IPS-20b (cell line): ENCODE results near the gene CPM.

Experiments used
- H3K27ac ChIP-seq: one replicate; pipeline ENCODE4 v1.5.1; 2013; ENCODE audit warnings: low read length
- H3K27me3 ChIP-seq: 2 replicates; pipeline ENCODE4 v1.6.1; 2013; ENCODE audit warnings: mild to moderate bottlenecking, low read length, inconsistent platforms; ENCODE audit not compliant: insufficient read depth
- H3K36me3 ChIP-seq: 2 replicates; pipeline ENCODE4 v1.6.1; 2013; ENCODE audit warnings: low read depth, mild to moderate bottlenecking, inconsistent platforms, low read length, moderate library complexity; ENCODE audit not compliant: insufficient read depth
- H3K4me1 ChIP-seq: 2 replicates; pipeline ENCODE4 v1.6.1; 2013; ENCODE audit warnings: mild to moderate bottlenecking, control low read depth, inconsistent platforms, low read length, moderate library complexity; ENCODE audit not compliant: insufficient read depth
- H3K4me3 ChIP-seq: 2 replicates; pipeline ENCODE4 v1.5.1; 2013; ENCODE audit warnings: mild to moderate bottlenecking, low read length, inconsistent platforms
- H3K9ac ChIP-seq: 2 replicates; pipeline ENCODE4 v1.6.1; 2013; ENCODE audit warnings: low read depth, mild to moderate bottlenecking, inconsistent platforms, low read length, moderate library complexity
- H3K9me3 ChIP-seq: 2 replicates; pipeline ENCODE4 v1.6.1; 2013; ENCODE audit warnings: mild to moderate bottlenecking, low read depth, low read length, inconsistent platforms; ENCODE audit not compliant: insufficient read depth

Gene CPM

DNA sequence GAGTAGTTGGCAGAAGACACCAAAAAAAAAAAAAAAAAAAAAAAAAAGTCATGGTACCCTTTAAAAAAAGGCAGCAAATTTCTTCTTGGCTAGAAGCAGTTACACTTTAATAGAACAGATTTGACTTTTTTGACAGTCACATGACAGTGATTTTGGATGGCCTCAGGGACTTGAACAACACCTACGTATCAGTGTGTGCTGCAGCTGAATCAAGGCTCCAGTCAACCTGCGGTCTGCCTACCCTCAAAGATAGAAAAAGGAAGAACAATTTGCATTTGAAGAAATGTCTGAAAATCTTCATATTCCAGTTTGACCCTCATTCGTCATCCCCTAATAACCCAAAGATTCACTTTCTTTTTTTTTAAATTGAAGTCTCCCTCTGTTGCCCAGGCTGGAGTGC is 71.1 kb downstream of the CPM start:
- H3K27ac ChIP-seq, result no peak overlapping the region
- H3K9me3 ChIP-seq, result no peaks in the 10 kb centered on the region
- no peak overlapping the region for H3K9ac ChIP-seq
- no peaks in the 10 kb centered on the region for H3K36me3 ChIP-seq
- H3K4me3 ChIP-seq, result no peak overlapping the region
- H3K4me1 ChIP-seq, result no peaks in the 10 kb centered on the region
- H3K27me3 ChIP-seq, result no peaks in the 10 kb centered on the region

DNA sequence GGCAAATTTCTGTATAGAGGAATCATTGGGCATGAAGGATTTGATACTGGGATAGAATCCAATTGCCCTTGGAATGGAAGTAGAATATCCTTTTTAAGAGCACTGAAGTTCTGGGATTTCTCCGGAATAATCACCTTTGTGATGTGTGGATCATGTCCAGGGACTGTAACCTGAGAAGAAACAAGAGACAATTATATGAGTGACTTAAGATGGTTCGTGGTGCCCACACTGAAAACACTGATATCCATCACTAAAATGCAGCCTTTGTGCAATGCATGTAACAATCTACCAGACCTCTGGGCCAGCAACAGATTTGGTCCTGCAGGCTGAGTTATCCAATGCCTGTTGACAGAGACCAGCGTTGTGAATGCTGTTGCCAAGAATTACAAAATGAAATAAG is 76.5 kb downstream of the CPM start:
- Histone ChIP-seq H3K36me3 (no peaks in the 10 kb centered on the region), H3K4me1 (no peaks in the 10 kb centered on the region), H3K9me3 (no peaks in the 10 kb centered on the region), H3K9ac (no peak overlapping the region), H3K27ac (no peak overlapping the region), H3K4me3 (no peak overlapping the region), H3K27me3 (no peaks in the 10 kb centered on the region)

DNA sequence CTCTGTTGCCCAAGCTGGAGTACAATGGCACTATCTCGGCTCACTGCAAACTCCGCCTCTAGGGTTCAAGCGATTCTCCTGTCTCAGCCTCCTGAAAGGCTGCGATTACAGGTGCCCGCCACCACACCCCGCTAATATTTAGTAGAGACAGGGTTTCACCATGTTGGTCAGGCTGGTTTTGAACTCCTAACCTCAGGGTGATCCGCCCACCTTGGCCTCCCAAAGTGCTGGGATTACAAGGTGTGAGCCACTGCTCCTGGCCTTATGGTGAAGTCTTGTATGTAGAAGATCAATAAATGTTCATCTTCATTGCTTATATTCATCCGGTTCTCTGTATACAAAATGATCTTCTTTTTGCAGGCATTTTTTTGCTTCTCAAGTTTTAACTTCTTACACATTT is 77.2 kb downstream of the CPM start:
- Histone ChIP-seq H3K9ac (no peak overlapping the region), H3K36me3 (no peaks in the 10 kb centered on the region), H3K4me1 (no peaks in the 10 kb centered on the region), H3K27me3 (no peaks in the 10 kb centered on the region), H3K4me3 (no peak overlapping the region), H3K27ac (no peak overlapping the region), H3K9me3 (no peaks in the 10 kb centered on the region)

DNA sequence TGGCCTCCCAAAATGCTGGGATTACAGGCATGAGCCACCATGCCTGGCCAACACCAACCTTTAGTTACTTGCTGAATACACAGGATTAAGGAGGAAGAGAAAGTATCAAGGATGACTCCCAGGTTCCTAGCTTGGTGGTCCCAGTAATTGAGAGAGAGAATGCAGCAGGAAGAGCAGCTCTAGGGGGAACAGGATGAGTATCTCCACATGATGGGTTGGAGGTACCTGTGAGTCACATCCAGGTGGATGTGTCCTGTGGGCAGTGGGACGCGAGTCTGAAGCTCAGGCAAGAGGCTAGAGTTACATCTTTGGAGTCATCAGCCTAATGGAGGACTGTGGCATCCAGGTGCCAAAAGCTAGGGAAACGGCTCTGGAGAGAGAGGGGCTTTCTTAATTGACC is 77.9 kb downstream of the CPM start:
- no peaks in the 10 kb centered on the region for H3K4me1 ChIP-seq
- no peaks in the 10 kb centered on the region for H3K36me3 ChIP-seq
- H3K27ac ChIP-seq, result no peak overlapping the region
- no peak overlapping the region for H3K9ac ChIP-seq
- H3K4me3 ChIP-seq, result no peak overlapping the region
- no peaks in the 10 kb centered on the region for H3K9me3 ChIP-seq
- H3K27me3 ChIP-seq, result no peaks in the 10 kb centered on the region

DNA sequence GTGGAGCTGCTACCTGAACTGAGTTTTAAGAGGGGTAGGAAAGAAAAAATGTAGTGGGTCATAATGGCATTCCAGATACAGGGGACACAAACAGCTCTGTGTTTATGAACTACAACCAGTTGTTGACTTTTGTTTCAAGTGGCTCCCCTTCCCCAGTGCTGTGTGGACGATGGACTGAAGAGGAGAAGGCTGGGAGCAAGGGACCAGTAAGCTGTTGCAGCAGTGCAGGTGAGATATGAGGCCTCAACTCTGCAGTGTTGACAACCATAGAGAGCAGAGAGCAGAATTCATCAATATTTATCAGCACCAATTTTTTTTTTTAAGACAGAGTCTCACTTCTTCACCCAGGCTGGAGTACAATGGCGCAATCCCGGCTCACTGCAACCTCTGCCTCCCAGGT is 78.4 kb downstream of the CPM start:
- no peaks in the 10 kb centered on the region for H3K9me3 ChIP-seq
- H3K9ac ChIP-seq, result no peak overlapping the region
- no peaks in the 10 kb centered on the region for H3K27me3 ChIP-seq
- H3K36me3 ChIP-seq, result no peaks in the 10 kb centered on the region
- no peak overlapping the region for H3K4me3 ChIP-seq
- no peaks in the 10 kb centered on the region for H3K4me1 ChIP-seq
- no peak overlapping the region for H3K27ac ChIP-seq

DNA sequence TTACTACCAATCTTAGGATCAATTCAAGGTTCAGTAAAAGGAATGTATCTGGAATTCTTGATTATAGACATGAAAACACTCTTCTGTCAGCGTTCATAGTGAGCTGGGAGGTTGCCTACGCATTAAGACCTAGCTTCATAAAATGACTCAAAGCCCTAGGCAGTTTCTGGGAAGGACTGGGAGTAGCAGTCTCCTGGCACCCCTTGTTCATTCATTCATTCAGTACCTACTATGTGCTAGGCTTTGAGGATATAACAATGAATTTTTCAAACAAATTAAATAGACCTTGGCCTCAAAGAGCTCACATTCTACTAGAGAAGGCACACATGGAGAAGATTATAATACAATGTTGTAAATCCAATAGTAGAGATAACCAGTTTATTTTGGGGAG is 78.9 kb downstream of the CPM start:
- Histone ChIP-seq H3K36me3 (no peaks in the 10 kb centered on the region), H3K4me3 (no peak overlapping the region), H3K27me3 (no peaks in the 10 kb centered on the region), H3K9ac (no peak overlapping the region), H3K4me1 (no peaks in the 10 kb centered on the region), H3K9me3 (no peaks in the 10 kb centered on the region), H3K27ac (no peak overlapping the region)

DNA sequence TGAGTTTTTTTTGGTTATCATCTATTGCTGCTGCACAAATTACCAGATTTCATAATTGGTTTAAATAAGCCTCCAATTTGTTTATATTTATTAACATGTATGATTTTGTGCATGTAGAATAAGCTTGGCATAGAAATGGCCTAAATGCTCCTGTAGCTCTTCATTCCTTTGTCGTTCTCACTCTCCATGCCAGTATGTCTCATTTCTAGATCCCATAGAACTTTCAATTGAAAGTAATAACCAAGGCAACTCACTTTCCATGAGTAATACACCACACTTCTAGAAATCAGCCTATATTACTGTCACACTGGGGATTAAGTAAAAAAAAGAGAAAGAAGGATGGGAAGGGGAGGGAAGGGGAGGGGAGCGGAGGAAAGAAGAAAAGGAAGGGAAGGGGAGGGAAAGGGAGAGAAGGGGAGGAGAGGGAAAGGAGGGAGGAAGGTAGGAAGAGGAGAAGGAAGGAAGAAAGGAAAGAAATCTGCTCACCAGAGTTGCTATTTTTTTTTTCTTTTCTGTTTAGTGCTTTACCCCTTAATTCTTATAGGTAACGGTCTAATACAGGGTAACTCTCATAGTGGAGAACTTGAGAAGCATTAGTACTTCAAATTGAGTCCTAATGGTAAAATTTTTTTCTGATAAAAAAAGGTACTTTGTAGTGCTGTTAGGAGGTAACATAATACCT is 79.4 kb downstream of the CPM start:
- Histone ChIP-seq H3K27ac (no peak overlapping the region), H3K27me3 (no peaks in the 10 kb centered on the region), H3K4me3 (no peak overlapping the region), H3K4me1 (no peaks in the 10 kb centered on the region), H3K9me3 (no peaks in the 10 kb centered on the region), H3K9ac (no peak overlapping the region), H3K36me3 (no peaks in the 10 kb centered on the region)

DNA sequence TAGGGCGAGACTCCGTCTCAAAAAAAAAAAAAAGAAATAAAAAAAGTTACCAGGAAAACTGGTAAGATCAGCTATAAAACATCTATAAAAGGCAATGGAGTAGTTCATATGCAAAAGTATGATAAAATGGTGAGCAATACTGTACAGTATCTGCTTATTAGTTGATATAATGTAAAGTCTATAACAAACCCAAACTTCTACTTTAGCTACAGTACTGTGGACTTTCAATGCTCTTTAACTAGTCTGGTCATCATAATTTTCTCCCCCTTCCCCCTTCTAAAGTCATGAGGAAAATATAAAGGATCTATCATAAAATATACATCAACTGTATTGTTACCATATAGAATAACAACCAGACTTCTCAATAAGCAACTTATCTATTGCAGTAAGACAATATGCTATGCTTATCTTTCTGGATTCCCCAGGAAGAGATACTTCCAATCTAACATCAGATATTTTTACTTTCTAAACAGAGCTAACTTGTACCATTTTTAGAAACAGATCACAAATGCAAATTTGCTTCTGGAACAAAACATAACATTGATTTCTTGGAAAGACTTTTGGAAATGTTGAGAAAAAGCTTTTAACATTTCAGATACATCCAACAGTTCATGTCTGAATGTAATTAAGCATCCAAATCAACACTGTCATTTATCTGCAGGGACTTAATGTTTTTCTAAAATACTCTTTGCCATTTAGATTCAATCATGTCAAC is 81.2 kb downstream of the CPM start:
- Histone ChIP-seq H3K27me3 (no peaks in the 10 kb centered on the region), H3K9me3 (no peaks in the 10 kb centered on the region), H3K27ac (no peak overlapping the region), H3K4me3 (no peak overlapping the region), H3K9ac (no peak overlapping the region), H3K4me1 (no peaks in the 10 kb centered on the region), H3K36me3 (no peaks in the 10 kb centered on the region)

DNA sequence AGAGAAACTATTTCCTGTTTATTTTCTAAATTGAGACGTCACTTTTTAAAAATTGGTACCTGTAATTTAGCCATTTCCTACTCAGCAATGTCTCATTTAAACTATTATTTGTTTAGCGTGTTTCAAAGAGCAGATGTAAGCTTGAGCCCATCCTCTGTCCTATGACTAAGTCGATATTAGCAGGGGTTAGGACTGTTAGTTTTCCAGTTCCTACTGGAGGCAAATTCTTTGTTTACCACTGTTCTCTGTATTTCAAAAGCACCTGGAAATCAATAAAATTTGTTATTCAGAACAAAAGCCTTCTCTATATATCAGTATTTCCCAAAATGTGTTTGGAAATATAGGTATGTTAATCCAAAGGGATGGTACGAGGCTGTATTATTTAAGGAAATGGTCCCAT is 82.6 kb downstream of the CPM start:
- Histone ChIP-seq H3K27me3 (no peaks in the 10 kb centered on the region), H3K9me3 (no peaks in the 10 kb centered on the region), H3K9ac (no peak overlapping the region), H3K4me3 (no peak overlapping the region), H3K27ac (no peak overlapping the region), H3K4me1 (no peaks in the 10 kb centered on the region), H3K36me3 (0 out of 2 replicates have a peak, but pooled peaks cover under 1% of the 10 kb centered on the region)

DNA sequence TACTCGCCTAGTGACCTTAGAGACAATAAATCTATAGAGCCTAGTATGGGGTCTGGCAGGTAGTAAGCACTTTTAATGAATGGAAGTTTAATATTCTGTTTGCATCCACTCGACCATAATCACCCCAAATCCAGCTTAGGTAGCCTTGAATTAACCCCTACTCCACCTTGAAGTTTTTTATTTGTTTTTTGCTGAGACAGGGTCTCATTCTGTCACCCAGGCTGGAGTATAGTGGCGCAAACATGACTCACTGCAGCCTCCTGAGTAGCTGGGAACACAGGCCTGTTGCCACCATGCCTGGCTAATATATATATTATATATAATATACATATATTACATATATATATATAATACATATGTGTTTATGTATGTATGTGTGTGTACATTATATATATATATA is 86.2 kb downstream of the CPM start:
- Histone ChIP-seq H3K27me3 (no peaks in the 10 kb centered on the region), H3K36me3 (peaks cover 34% of the 10 kb centered on the region), H3K4me3 (no peak overlapping the region), H3K4me1 (no peaks in the 10 kb centered on the region), H3K27ac (no peak overlapping the region), H3K9ac (no peak overlapping the region), H3K9me3 (no peaks in the 10 kb centered on the region)

DNA sequence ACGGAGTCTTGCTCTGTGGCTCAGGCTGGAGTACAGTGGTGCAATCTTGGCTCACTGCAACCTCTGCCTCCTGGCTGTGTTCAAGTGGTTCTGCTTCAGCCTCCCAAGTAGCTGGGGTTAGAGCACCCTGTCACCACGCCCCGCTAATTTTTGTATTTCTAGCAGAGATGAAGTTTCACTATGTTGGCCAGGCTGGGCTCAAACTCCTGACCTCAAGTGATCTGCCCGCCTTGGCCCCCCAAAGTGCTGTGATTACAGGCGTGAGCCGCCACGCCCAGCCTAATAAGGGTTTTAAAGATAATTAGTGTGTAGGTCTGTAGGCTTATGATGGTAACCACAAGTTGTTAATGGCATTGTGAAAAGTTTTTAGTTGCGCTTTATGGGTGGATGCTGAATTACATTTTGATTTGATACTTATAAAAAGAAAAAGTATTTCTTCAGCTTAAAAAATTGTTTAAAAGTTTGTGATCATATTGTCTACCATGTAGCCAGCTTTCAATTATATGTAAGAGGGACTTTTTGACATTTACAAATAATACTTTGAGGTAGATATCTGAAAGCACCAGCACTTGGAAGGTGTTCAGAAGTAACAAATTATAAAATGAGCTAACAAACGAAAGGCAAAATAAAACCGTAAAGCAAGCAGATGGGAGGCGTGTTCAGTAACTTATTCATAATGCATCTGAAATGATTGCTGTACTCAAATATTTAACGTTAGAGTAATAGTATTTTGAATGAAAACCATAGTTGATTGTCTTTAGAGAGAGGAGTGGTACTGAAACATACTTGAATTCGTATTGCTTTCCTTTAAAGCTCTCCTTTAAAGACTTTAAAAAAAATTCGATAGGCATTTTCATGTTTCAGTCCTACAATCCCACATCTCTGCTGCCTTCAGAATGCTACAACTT is 87.9 kb downstream of the CPM start:
- Histone ChIP-seq H3K4me3 (no peak overlapping the region), H3K36me3 (peaks cover 52% of the 10 kb centered on the region), H3K27me3 (no peaks in the 10 kb centered on the region), H3K27ac (no peak overlapping the region), H3K4me1 (no peaks in the 10 kb centered on the region), H3K9ac (no peak overlapping the region), H3K9me3 (no peaks in the 10 kb centered on the region)
